Fibroblast of the conjunctiva (primary cell): ENCODE results near the gene WDR89.
"Not testable (repeated sequence)": the region's sequence is repeated elsewhere in the genome, so short reads cannot be mapped to it uniquely, and the experiment has no call there.

Experiments used
- DNase-seq: peaks from one replicate; pipeline ENCODE4 v3.0.0-alpha.2; 2010; ENCODE audit warnings: low read depth

WDR89 gene

DNA sequence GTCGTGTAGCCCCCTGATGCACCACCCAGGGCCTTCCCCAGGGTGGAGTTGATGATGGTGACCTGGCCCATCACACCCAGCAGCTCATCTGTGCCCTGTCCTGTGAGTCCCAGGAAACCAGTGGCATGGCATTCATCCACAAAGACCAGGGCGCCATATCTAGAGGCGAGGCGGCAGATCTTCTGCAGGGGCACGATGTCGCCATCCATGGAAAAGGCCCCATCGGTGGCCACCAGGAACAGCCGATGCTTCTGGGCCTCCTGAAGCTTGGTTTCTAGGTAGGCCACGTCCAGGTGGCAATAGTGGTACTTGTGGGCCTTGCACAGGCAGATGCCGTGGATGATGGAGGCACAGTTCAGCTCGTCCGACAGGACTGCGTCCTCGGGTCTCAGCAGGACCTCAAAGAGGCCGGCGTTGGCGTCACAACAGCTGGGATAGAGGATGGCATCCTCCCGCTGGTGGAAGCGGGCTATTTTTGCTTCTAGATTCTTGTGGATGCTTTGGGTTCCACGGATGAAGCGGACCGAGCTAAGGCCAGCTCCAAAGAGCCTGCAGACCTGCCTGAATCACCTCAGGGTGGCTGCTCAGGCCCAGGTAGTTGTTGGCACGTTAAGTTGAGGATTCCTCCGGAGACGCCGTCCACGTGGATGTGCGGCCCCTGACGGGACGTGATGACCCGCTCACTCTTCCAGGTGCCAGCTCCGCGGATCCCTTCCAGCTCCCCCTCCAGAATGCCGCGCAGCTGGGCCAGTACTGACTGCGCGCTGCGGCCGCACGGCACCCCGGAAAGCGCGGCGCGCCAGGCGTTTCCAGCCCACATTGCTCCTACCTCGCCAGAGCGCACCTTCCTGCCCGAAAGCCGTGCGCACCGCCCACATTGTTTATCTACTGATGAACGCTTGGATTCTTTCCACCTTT lies 47.0 kb downstream of the WDR89 start:
- DNase-seq: no peak

GRCh38 chr14:63583046-63583445 lies 58.6 kb downstream of the WDR89 start:
- not testable (repeated sequence) for DNase-seq

GRCh38 chr14:63581491-63581890 lies 60.2 kb downstream of the WDR89 start:
- DNase-seq: no peak

GRCh38 chr14:63578300-63578699 lies 63.4 kb downstream of the WDR89 start:
- no peak for DNase-seq

GRCh38 chr14:63573581-63573980 lies 68.1 kb downstream of the WDR89 start:
- DNase-seq: no peak

GRCh38 chr14:63565448-63565847 lies 76.2 kb downstream of the WDR89 start:
- DNase-seq: no peak

- DNase-seq: no peak
Observed at GRCh38 chr14:63564318-63564717, 77.4 kb downstream of the WDR89 start.

DNA sequence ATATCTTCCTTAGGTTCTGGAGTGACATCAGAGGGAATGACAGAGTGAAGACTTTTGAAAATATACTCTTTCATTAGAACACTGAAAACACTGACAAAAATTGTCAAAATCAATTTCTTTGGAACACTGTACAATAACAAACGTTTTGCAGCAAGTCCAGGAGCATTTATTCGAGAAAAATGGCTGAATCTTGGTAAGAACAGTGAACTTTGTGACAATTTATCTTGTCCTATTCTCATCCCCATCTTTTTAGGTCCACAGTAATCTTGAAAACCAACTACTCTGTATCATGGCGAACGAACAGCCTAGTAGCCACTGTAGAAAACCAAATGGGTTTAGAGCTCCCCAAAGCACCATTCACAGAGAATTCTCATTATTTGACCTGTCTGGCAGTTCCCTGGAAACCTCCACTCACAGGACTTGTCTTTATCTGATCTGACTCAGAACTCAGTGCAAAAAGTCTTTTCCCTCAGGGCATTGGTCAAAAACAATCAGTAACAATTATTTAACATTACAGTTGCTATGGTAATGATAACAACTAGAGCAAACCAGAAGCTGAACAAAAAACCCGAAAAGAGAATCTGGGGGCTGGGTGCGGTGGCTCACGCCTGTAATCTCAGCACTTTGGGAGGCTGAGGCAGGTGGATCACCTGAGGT lies 78.2 kb downstream of the WDR89 start:
- DNase-seq: no peak

- no peak for DNase-seq
Observed at GRCh38 chr14:63562405-63562804, 79.3 kb downstream of the WDR89 start.

GRCh38 chr14:63555572-63555971 lies 86.1 kb downstream of the WDR89 start:
- DNase-seq: no peak

- no peak for DNase-seq
Observed at GRCh38 chr14:63551332-63551731, 90.3 kb downstream of the WDR89 start.

- DNase-seq: no peak
Observed at GRCh38 chr14:63547798-63548335, 93.8 kb downstream of the WDR89 start.
